Measurements from ENCODE around the gene SLC13A4. TPM values are rescaled to one million over a fixed set of nuclear protein-coding genes. Genes with fewer than 3 reads are reported as not detected.

Gene SLC13A4
- total RNA-seq, 1 donor from 2014 or later = 0.07 TPM

GRCh38 chr7:135672560-135673359 lies 55.2 kb downstream of the SLC13A4 start:
- no peaks in the 10 kb centered on the region for H3K9me3 ChIP-seq (ENCODE audit: insufficient read depth, low read depth, low read length)
- peaks cover 77% of the 10 kb centered on the region for H3K79me2 ChIP-seq (ENCODE audit: insufficient read depth, low read length)
- TF ChIP-seq CTCF (IDR thresholded peaks at IDR 0.05; ENCODE audit: insufficient read depth, low read depth, low read length) = peak; percentile 97
- TF ChIP-seq EZH2 (IDR thresholded peaks at IDR 0.05; ENCODE audit: insufficient read depth, low read length) = no peak
- Mint-ChIP-seq H3K4me1 (ENCODE audit: low read depth, unreplicated experiment) (peaks cover 33% of the 10 kb centered on the region), H3K27ac (ENCODE audit: unreplicated experiment) (no peak overlapping the region), H3K36me3 (ENCODE audit: low read depth, unreplicated experiment) (peaks cover 1% of the 10 kb centered on the region), H3K27me3 (ENCODE audit: low read depth, unreplicated experiment) (no peaks in the 10 kb centered on the region), H3K9me3 (ENCODE audit: unreplicated experiment) (no peaks in the 10 kb centered on the region), H3K4me3 (ENCODE audit: unreplicated experiment) (no peak overlapping the region)
- peaks cover 3% of the 10 kb centered on the region for H3K36me3 ChIP-seq (ENCODE audit: insufficient read depth, low read length)
- FAIRE-seq = peak; percentile 60
- H3K4me1 ChIP-seq (ENCODE audit: insufficient read depth, low read length) = peaks cover 29% of the 10 kb centered on the region
- peak overlapping the region; percentile 68 for H3K4me2 ChIP-seq (ENCODE audit: low read length)
- H4K20me1 ChIP-seq (ENCODE audit: insufficient read depth, low read length) = peaks cover 17% of the 10 kb centered on the region
- no peak overlapping the region for H2AFZ ChIP-seq (ENCODE audit: low read depth, low read length)
- H3K27ac ChIP-seq (ENCODE audit: low read depth, low read length) = peak overlapping the region; percentile 75
- DNase-seq (ENCODE audit: low read depth) = peak; percentile 62
- H3K4me3 ChIP-seq (ENCODE audit: insufficient read depth, low read depth, low read length) = no peak overlapping the region
- peak overlapping the region; percentile 57 for H3K9ac ChIP-seq (ENCODE audit: low read length)
- no peaks in the 10 kb centered on the region for H3K27me3 ChIP-seq (ENCODE audit: insufficient read depth, low read length)

DNA sequence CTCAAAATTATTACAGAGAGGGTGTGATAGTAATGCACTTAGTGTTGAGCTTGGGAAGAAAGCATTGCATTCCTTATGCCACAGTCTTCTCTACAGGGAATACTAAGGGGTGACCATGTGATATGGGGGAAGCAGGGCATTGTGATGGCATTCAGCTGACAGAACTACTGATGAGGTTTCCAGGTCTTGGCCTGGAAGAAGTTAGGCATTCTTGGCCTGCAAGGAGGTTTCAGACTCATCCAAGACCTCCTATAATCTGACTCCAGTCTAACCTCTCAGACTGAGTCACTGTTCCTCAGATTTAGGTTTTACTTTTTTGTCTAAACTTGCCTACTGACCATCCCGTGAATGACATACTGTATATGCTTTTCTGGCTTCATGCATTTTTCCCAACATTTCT lies 57.8 kb downstream of the SLC13A4 start:
- peak; percentile 81 for FAIRE-seq
- peak overlapping the region; percentile 53 for H3K27ac ChIP-seq (ENCODE audit: low read depth, low read length)

More for the DNA sequence above, 57.8 kb downstream of the SLC13A4 start:
- Histone ChIP-seq H3K36me3 (ENCODE audit: insufficient read depth, low read length) (no peaks in the 10 kb centered on the region), H3K9me3 (ENCODE audit: insufficient read depth, low read depth, low read length) (no peaks in the 10 kb centered on the region), H3K4me1 (ENCODE audit: insufficient read depth, low read length) (peaks cover 37% of the 10 kb centered on the region), H3K4me2 (ENCODE audit: low read length) (peak overlapping the region; percentile 58), H3K4me3 (ENCODE audit: insufficient read depth, low read depth, low read length) (no peak overlapping the region), H3K9ac (ENCODE audit: low read length) (peak overlapping the region; percentile 31), H3K79me2 (ENCODE audit: insufficient read depth, low read length) (peaks cover 86% of the 10 kb centered on the region), H4K20me1 (ENCODE audit: insufficient read depth, low read length) (peaks cover 20% of the 10 kb centered on the region), H2AFZ (ENCODE audit: low read depth, low read length) (no peak overlapping the region), H3K27me3 (ENCODE audit: insufficient read depth, low read length) (no peaks in the 10 kb centered on the region)
- H3K36me3 Mint-ChIP-seq (ENCODE audit: low read depth, unreplicated experiment) = peaks cover 1% of the 10 kb centered on the region
- H3K4me1 Mint-ChIP-seq (ENCODE audit: low read depth, unreplicated experiment) = peaks cover 33% of the 10 kb centered on the region
- no peak overlapping the region for H3K4me3 Mint-ChIP-seq (ENCODE audit: unreplicated experiment)
- H3K27ac Mint-ChIP-seq (ENCODE audit: unreplicated experiment) = peak overlapping the region; percentile 90
- no peak for TF ChIP-seq CTCF (IDR thresholded peaks at IDR 0.05; ENCODE audit: insufficient read depth, low read depth, low read length)
- no peak for TF ChIP-seq EZH2 (IDR thresholded peaks at IDR 0.05; ENCODE audit: insufficient read depth, low read length)
- DNase-seq (ENCODE audit: low read depth) = peak; percentile 77
- no peaks in the 10 kb centered on the region for H3K9me3 Mint-ChIP-seq (ENCODE audit: unreplicated experiment)
- no peaks in the 10 kb centered on the region for H3K27me3 Mint-ChIP-seq (ENCODE audit: low read depth, unreplicated experiment)

Data from astrocyte (in vitro differentiated cells and primary cell).